ENCODE results near the gene FBXO11.
"Not testable (repeated sequence)": the region's sequence is repeated elsewhere in the genome, so short reads cannot be mapped to it uniquely, and the experiment has no call there.

FBXO11 gene

DNA sequence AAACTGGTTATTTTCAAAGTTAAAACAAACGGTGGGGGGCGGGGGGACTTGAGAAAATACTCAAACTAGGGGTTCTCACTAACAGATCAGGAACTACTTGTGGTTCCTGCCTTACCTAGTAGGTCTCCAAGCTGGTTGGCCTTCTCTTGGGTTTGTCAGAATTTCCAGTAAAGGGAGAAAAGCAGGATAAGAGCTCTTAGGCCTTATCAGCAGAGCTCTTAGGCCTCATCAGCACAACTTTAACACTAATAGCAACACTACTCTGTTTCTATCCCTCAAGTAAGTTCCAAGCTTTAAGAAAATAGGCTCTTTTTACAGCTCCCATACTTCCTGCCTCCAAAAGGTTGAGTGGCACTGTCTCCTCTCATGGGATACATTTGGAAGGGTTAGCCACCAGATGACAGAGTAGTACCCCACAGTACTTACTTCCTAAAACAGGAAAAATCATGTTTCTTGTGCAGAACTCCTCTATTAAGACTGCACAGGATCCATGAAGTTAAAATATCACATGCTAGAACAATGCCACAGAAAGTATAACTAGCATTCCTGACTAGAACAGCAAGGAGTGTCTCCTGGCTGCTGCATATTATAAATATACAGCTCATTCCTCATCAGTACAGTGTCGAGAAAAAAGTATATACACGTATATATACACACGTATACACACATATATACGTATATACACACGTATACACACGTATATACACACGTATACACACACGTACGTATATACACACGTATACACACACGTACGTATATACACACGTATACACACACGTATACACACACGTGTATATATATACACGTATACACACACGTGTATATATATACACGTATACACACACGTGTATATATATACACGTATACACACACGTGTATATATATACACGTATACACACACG lies 6.1 kb downstream of the FBXO11 start:
- no peak for DNase-seq (ENCODE audit: low read depth in 4 of 4, low spot score in 1 of 4)

DNA sequence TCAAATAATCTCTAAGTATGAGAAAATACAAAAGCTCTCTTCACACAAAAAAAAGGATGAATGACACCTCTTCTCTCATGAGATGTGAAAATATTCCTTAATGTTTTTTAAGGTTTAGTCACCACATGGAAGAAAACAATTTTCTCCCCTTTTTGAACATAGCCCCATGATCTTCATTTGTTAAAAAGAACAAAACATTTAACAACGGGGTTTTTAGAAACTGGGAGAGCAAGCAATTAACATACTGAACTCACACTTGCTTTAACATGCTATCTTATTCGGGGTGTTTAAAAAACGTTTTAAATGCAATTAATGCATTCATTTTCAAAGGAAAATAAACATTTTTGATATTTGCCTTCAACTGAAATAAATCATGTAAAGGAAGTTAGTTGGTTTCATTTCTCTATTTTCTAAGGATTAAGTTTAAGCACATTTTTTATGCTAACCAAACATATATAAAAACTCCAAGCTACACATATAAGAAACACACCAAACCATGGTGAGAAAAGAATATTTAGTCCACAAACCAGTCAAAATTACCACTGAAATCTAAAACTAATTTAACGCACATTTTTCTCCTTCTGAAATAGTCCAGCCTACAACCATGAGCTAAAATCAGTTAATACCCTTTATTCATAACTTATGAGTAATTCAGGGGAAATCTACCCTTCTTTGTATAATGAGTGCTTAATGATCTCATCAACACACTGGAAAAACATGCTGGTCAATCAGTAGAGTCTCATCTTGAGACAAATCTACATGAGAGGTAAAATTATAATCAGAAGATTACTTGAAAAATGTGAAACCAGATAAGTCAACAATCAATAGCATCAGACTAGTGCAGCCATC lies 8.2 kb downstream of the FBXO11 start:
- no peak for DNase-seq (ENCODE audit: low read depth in 4 of 4, low spot score in 1 of 4)

DNA sequence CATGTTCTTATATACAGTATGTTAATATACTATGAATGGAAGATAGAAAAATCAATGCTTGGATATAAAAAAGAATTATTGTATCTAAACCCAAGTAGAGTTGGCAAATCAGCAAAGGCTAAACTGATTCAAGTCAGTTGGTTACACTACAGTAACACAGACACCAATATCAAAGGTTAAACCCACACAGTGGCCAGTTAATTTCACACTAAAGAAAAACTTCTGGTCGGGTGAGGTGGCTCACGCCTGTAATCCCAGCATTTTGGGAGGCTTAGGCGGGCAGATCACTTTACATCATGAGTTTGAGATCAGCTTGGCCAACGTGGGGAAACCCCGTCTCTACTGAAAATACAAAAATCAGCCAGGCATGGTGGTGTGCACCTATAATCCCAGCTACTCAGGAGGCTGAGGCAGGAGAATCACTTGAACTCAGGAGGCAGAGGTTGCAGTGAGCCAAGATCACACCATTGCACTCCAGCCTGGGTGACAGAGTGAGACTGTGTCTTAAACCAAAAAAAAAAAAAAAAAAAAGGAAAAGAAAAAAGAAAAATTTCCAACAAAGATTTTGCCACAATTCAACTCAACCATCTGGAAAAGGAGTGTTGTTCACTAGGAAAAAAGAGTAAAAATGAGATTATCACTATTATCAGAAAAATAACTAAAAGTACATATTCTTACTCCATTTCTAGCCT lies 9.0 kb downstream of the FBXO11 start:
- DNase-seq (ENCODE audit: low read depth in 4 of 4, low spot score in 1 of 4), result not testable (repeated sequence)

DNA sequence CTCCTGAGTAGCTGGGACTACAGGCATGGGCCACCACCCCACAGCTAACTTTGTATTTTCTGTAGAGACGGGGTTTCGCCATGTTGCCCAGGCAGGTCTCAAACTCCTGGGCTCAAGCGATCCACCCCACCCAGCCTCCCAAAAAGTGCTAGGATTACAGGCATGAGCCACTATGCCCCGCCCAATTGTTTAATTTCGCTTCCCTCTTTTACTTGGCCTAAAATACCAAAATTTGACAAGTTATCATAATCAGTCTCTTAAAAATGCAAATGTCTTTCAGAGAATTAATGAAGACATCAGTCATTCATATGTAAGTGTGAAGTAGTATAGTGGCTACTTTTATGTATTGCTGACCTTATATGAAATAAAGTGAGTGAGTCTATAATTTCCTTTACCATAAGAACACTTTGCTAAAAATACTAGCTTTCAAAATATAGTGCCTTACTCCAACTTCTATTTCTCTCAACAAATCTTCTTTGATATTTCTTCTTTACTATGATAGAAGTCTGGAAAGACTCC lies 9.8 kb downstream of the FBXO11 start:
- DNase-seq (ENCODE audit: low read depth in 4 of 4, low spot score in 1 of 4), result no peak

DNA sequence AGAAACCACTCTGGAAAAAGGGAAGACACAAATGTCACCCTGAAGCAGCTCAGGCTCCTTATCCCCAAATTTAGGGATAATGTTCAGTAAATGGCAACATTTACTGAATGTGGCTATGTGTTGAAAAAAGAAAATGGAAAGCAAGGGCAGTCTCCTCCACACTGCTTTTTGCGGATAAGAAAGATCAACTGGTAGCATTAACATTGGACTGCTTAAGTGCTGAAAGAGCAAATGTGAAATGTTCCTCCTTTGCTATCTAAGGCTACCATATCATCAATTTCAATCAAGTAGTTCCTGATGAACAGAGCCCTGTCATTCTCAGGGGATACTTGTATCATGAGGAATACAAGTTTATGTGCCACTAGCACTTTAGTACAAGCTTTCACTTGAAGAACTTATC lies 12.5 kb downstream of the FBXO11 start:
- no peak for DNase-seq (ENCODE audit: low read depth in 4 of 4, low spot score in 1 of 4)

DNA sequence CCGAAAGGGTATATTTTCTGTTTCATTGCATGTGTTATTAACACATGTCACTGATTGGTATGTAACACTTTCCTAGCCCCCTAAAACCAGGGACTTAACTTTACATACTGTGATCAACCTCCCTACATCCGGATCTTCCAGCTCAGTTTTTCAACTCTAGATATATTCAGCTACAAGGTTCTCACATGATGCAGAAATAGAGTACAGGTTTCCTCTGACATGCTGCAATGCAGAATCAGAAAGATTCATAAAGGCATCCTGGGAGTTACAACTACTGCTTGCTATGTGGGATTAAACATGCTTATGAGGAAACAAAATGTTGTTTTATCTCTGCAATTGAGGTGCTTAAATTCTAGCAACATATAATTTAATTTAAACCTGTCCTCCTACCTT lies 14.0 kb downstream of the FBXO11 start:
- DNase-seq (ENCODE audit: low read depth in 4 of 4, low spot score in 1 of 4), result no peak

DNA sequence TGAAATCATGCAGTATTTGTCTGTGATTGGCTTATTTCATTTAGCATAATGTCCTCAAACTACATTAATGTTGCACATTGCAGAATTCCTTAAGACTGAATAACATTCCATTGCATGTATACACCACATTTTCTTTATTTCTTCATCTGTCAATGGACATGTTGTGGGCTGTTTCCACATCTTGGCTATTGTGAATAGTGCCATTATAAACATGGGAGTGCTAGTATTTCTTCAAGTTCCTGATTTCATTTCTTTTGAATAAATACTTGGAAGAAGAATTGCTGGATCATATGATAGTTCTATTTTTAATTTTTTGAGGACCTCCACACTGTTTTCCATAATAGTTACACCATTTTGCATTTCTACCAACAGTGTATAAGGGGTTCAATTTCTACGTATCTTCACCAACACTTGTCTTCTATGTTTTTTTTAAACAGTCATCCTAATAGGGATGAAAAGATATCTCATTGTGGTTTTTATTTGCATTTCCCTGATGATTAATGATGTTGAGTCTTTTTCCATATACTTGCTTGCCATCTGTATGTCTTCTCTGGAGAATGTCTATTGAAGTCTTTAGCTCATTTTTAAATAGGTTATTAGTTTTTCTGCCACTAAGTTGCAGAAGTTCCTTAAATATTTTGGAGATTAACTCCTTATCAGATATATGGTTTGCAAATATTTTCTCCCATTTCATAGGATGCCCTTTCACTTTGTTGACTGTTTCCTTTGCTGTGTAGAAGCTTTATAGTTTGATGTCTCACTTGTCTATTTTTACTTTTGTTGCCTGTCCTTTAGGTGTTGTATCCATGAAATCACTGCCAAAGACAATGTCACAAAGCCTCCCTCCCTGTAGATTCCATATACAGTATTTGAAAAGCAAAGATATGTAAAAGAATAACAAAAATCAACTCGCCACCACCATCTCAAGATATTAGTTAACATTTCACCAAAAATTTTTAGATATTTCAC lies 14.6 kb downstream of the FBXO11 start:
- DNase-seq (ENCODE audit: low read depth in 4 of 4, low spot score in 1 of 4), result no peak

DNA sequence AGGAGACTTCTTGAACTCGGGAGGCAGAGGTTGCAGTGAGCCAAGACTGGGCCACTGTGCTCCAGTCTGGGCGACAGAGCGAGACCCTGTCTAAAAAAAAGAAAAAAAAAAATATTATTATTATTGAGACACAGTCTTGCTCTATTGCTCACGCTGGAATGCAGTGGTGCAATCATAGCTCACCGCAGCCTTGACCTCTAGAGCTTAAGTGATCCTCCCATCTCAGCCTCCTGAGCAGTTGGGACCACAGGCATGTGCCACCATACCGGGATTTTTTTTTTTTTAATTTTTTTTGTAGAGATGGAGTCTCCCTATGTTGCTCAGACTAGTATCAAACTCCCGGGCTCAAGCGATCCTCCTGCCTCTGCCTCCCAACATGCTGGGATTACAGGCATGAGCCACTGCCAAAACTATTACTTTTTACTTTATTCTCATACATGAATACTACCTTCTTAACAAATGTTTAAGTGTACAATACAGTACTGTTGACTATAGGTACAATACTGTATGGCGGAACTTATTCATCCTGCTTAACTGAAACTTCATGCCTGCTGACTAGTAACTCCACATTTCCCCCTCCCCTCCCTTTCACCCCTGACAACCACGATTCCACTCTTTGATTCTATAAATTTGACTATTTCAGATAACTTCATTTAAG lies 15.5 kb downstream of the FBXO11 start:
- no peak for DNase-seq (ENCODE audit: low read depth in 4 of 4, low spot score in 1 of 4)

DNA sequence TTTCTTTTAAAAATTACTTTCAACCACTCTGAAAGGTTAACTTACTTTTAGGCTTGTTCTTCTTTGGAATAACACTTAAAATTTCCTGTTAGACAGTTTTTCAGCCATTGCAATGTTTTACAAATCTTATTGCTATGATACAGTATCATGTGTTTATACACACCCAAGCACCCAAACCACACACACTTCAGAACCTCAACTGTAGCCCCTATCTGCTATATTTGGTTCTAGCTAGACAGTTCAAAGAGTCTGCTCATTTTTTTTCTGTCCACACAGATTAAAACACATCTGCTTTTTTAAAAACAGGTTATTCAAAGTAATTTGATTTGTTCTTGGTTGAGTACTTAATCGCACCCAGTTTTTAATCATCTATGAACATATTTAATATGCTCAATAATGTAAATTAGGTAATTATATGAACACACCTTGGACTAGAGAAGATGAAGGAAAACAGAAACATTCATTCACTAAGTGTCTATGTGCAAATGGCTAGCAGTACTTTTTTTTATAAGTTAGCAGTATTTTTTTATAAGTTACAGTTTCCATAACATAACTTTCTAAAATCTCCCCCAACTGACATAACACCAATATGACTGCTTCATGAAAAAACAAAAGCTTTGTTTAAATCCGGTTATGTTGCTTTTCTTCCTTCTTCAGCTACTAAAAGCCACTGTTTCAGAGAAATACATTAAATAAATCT lies 17.6 kb downstream of the FBXO11 start:
- DNase-seq (ENCODE audit: low read depth in 4 of 4, low spot score in 1 of 4), result no peak

DNA sequence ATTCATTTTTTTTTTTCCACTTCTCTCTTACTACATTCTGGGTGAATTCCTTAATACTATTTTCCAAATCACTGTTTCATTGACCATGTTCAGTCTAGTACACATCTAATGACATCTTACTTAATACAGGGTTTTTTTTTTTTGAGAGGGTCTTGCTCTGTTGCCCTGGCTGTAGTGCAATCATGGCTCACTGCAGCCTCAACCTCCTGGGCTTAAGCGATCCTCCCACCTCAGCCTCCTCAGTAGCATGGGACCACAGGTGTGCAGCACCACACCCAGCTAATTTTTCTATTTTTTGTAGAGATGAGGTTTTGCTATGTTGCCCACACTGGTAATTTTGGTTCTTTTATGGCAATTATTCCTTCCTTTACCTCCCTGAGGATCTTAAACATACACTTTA lies 29.4 kb downstream of the FBXO11 start:
- DNase-seq (ENCODE audit: low read depth in 4 of 4, low spot score in 1 of 4), result no peak

DNA sequence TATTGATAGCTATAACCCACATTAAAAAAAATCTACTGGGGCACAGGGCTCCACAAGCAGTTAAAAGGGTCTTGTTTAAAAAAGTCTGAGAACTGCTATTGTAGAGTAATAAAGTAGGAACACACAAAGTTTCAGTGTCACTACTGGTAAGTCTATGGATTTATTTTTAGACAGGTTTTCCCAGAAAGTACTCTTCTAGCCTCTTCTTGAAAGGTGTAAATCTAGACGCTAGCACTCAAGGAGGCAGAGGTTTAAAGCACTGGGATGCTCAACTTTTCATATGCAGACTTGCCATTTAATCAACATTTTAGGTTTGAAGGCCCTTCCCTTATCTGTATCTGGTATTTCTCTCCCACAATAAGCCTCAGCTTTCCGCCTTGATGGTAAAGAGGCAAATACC lies 33.4 kb downstream of the FBXO11 start:
- no peak for DNase-seq (ENCODE audit: low read depth in 4 of 4, low spot score in 1 of 4)

DNA sequence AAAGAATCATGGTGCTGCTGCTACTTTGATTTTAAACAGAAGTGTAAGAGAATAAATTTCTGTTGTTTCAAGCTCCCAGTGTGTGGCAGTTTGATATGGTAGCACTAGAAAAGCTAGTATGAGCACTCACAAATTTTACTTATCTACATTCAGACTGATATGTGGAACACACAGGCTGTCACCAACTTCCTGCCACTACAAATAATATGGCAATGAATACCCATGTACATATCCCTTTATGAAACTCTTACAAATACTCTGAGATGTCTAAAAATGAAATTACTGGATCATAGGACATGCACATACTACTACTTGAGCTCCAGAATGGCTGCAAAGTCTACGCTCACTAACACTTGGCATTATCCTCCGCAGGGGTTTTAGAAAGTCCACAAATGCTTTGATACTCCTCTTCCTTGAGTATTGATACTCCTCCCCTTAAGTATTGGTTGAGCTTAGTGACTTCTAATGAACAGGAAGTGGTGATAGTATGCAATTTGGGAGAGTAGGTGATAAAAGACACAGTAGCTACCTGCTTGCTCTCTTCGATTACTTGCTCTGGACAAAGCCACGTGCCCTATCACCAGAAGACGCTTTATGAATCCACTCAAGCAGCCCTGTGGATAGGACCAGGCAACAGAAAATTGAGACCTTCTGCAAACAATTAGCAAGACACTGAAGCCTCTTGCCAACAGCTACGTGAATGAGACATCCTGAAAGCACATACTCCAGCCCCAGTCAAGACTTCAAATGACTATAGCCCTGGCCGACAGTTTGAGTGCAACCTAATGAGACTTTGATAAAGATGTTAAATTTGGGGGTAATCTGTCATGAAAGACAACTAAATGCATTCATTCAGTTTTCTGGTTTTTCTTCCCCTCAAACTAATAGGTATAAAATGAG lies 35.4 kb downstream of the FBXO11 start:
- no peak for DNase-seq (ENCODE audit: low read depth in 4 of 4, low spot score in 1 of 4)

DNA sequence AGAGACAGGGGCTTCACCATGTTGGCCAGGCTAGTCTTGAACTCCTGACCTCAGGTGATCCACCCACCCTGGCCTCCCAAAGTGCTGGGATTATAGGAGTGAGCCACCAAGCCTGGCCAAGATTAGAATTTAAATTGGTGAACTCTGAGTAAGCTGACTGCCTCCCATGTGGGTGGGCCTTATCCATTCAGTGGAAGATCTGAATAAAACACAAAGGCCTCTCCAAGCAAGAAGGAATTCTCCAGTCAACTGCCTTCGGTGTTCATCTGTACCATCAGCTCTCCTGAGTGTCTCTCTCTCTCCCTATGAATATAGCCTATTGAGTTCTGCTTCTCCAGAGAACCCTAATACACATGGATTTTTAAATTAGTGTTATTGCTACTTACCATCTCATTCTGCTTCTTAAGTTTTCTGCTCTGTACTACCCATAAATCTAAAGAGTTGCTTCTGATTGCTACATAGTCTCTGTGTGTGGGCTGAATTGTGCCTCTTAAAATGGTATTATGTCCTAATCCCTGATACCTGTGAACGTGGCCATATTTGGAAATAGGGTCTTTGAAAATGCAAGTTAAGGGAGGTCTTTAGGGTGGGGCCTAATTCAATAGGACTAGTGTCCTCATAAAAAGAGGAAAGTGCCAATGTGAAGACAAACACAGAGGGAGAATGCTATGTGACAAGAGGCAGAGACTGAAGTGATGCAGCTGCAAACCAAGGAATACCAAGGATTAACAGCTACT lies 36.3 kb downstream of the FBXO11 start:
- no peak for DNase-seq (ENCODE audit: low read depth in 4 of 4, low spot score in 1 of 4)

DNA sequence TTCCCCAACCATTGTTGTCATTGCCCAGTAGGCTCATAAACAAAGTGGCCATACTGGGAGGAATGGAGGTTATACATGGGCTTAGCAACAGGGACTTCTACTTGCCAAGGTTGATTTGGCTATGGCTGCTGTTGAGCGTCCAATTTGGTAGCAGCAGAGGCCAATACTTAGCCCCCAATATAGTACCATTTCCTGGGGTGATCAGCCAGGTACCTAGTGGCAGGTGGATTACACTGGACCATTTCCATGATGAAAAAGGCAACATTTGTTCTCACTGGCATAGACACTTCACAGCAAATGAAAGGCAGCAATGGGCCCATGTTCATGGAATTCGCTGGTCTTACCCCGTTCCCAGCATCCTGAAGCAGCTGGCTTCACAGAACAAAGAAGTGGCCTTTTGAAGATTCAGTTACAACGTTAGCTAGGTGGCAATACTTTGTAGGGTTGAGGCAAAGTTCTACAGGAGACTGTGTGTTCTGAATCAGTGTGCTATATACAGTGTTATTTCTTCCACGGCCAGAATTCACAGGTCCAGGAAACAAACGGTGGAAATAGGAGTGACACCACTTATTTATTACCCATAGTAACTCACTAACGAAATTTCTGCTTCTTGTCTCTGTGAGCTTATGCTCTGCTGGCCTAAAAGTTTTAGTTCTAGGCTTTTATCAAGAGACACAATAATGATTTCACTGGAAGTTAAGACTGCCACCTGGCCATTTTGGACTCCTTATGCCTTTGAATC lies 37.5 kb downstream of the FBXO11 start:
- no peak for DNase-seq (ENCODE audit: low read depth in 4 of 4, low spot score in 1 of 4)

DNA sequence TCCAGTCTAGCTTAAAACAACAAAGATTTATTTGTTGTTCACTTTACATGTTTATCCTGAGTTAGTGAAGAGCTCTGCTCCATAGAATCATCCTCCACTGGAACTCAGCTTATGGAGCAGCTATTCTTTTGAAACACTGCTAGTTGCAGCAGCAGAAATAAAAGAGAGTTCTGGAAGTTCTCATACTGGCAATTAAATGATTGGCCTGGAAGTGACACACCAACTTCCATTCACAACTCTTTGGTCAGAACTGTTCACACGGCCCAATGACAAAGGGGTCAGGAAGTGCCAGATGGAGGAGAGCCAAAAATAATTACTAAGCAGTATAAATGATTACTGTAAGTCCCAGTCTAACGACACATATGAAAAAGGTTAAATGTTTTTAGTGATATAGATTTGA lies 39.1 kb downstream of the FBXO11 start:
- DNase-seq (ENCODE audit: low read depth in 4 of 4, low spot score in 1 of 4), result no peak

DNA sequence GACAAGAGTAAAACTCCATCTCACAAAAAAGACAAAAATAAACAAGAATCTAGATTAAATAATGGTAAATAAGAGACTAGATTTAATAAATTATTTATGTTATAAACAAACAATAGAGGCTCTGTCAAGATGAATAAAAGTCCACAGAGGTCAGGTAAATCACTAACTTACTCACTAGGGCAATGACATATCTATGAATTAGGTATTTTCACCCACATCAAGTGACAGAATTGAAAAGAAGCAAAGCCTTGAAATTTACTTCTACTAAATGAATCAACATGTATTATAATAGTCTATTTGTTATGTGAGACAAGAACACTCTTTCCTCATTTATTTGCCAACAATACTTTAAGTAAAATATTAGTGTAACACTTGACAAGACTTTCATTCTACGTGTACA lies 41.7 kb downstream of the FBXO11 start:
- DNase-seq (ENCODE audit: low read depth in 4 of 4, low spot score in 1 of 4), result no peak

DNA sequence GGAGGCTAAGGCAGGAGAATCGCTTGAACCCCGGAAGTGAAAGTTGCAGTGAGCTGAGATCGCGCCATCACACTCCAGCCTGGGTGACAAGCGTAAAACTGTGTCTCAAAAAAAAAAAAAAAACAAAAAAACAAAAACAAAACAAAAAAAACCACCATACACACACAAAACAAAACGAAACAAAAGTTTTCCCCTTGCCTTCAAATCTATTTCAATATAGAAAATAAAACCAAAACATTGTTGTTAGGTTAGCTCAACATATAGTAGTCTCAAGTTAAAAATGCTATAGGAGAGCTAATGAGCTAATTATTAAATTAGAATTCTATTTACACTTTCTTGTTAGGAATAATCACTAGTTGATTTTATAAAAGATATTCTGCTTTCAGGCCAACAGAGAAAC lies 43.3 kb downstream of the FBXO11 start:
- no peak for DNase-seq (ENCODE audit: low read depth in 4 of 4, low spot score in 1 of 4)
